H1 (cell line): ENCODE results near the gene USP10. TPM values are rescaled to one million over a fixed set of nuclear protein-coding genes. Genes with fewer than 3 reads are reported as not detected.
"Not testable (repeated sequence)": the region's sequence is repeated elsewhere in the genome, so short reads cannot be mapped to it uniquely, and the experiment has no call there.

Source experiments
- CTCF ChIA-PET: fragments of 300-600 bp; sonication (Branson Sonifier 250); formaldehyde crosslinking; loops from one replicate; lab custom pipeline; 2021; ENCODE audit not compliant: partially characterized antibody; lab: Charles Lee
- POLR2A ChIA-PET: fragments of 300-600 bp; sonication (Branson Sonifier 250); formaldehyde crosslinking; loops from one replicate; lab custom pipeline; 2021; ENCODE audit warnings: inconsistent platforms; ENCODE audit not compliant: partially characterized antibody; lab: Charles Lee
- DNase-seq, 2 experiments: peaks; one replicate each; pipeline versions ENCODE4 v3.0.0 to v3.0.0-alpha.2; 2010 to 2022; ENCODE audit warnings: low spot score in 2 of 2, low read depth in 1 of 2, mixed read lengths in 1 of 2
- FAIRE-seq: peaks from 2 replicates; lab custom pipeline; 2011; peaks lifted over from hg19 to GRCh38; lab: Jason Lieb, UNC
- H2AFZ ChIP-seq: 2 replicates; pipeline ENCODE4 v1.8.1; 2012; ENCODE audit warnings: low read length, inconsistent platforms
- H2AK5ac ChIP-seq: 2 replicates; pipeline ENCODE4 v1.6.1; 2013; ENCODE audit warnings: low read depth, low read length
- H2BK120ac ChIP-seq: replicated peaks from 2 replicates; pipeline ENCODE3; 2013; ENCODE audit warnings: low read depth, low read length, inconsistent platforms
- H2BK12ac ChIP-seq: 2 replicates; pipeline ENCODE4 v1.6.1; 2013; ENCODE audit warnings: low read depth, low read length
- H2BK15ac ChIP-seq: 2 replicates; pipeline ENCODE4 v1.6.1; 2013; ENCODE audit warnings: low read length
- H2BK20ac ChIP-seq: 2 replicates; pipeline ENCODE4 v1.6.1; 2013; ENCODE audit warnings: low read length
- H2BK5ac ChIP-seq: 2 replicates; pipeline ENCODE4 v1.6.1; 2013; ENCODE audit warnings: low read depth, low read length
- H3K14ac ChIP-seq: 2 replicates; pipeline ENCODE4 v1.6.1; 2013; ENCODE audit warnings: inconsistent platforms; ENCODE audit not compliant: insufficient read length
- H3K18ac ChIP-seq: 2 replicates; pipeline ENCODE4 v1.6.1; 2013; ENCODE audit warnings: low read length; ENCODE audit errors: extremely low read depth
- H3K23ac ChIP-seq: 2 replicates; pipeline ENCODE4 v1.6.1; 2013; ENCODE audit warnings: inconsistent platforms; ENCODE audit not compliant: insufficient read length
- H3K23me2 ChIP-seq: 2 replicates; pipeline ENCODE4 v1.6.1; 2013; ENCODE audit warnings: low read depth, low read length
- H3K27ac ChIP-seq: 2 replicates; pipeline ENCODE4 v1.6.1; 2011; ENCODE audit warnings: low read depth, low read length, inconsistent platforms
- H3K27me3 ChIP-seq, 4 experiments: replicated peaks in 1 of 4; 1 replicate in 1 of 4; 2 replicates in 3 of 4; pipeline versions ENCODE4 v1.6.1 to v1.8.1; 2011 to 2013; ENCODE audit warnings: low read length in 3 of 4, mild to moderate bottlenecking in 3 of 4, inconsistent platforms in 2 of 4, mixed read lengths in 2 of 4, moderate library complexity in 1 of 4; ENCODE audit not compliant: control insufficient read depth in 3 of 4, insufficient read depth in 3 of 4; ENCODE audit errors: extremely low read depth in 1 of 4
- H3K36me3 ChIP-seq, 4 experiments: 2 replicates each; pipeline versions ENCODE4 v1.6.1 to v1.8.1; 2011 to 2013; ENCODE audit warnings: mild to moderate bottlenecking in 4 of 4, low read length in 3 of 4, moderate library complexity in 2 of 4, control low read depth in 1 of 4, inconsistent platforms in 1 of 4; ENCODE audit not compliant: insufficient read depth in 4 of 4, control insufficient read depth in 2 of 4
- H3K4ac ChIP-seq: replicated peaks from 2 replicates; pipeline ENCODE3; 2013; ENCODE audit warnings: low read length, low read depth, mixed read lengths, inconsistent platforms; ENCODE audit not compliant: insufficient read length
- H3K4me1 ChIP-seq, 4 experiments: replicated peaks in 1 of 4; 1 replicate in 1 of 4; 2 replicates in 3 of 4; pipeline versions ENCODE4 v1.6.1 to v1.8.1; 2011 to 2013; ENCODE audit warnings: low read length in 3 of 4, inconsistent platforms in 2 of 4, mixed read lengths in 1 of 4; ENCODE audit not compliant: insufficient read depth in 4 of 4, control insufficient read depth in 3 of 4
- H3K4me2 ChIP-seq, 2 experiments: 2 replicates each; pipeline versions ENCODE4 v1.6.1 to v1.8.1; 2011 to 2013; ENCODE audit warnings: low read depth in 2 of 2, low read length in 2 of 2, control low read depth in 1 of 2, inconsistent platforms in 1 of 2, mild to moderate bottlenecking in 1 of 2; ENCODE audit not compliant: insufficient read depth in 1 of 2
- H3K4me3 ChIP-seq, 4 experiments: fragments of 200-600, 300-600 bp in 1 of 4; sonication (generic), shearing (Covaris generic), sonication (Bioruptor Twin) in 1 of 4; 2 replicates each; pipeline versions ENCODE4 v1.5.1 to v1.8.1; 2011 to 2016; ENCODE audit warnings: low read length in 4 of 4, low read depth in 3 of 4, control low read depth in 2 of 4, inconsistent platforms in 2 of 4, mild to moderate bottlenecking in 2 of 4, mixed read lengths in 1 of 4, moderate library complexity in 1 of 4; ENCODE audit not compliant: insufficient read depth in 2 of 4; ENCODE audit errors: extremely low read depth in 1 of 4
- H3K56ac ChIP-seq: replicated peaks from 2 replicates; pipeline ENCODE3; 2013; ENCODE audit warnings: low read depth, mild to moderate bottlenecking, mixed read lengths, low read length, inconsistent platforms; ENCODE audit not compliant: insufficient read length
- H3K79me1 ChIP-seq: 2 replicates; pipeline ENCODE4 v1.6.1; 2013; ENCODE audit warnings: low read depth, low read length, control low read depth
- H3K79me2 ChIP-seq, 2 experiments: 2 replicates each; pipeline versions ENCODE4 v1.6.1 to v1.8.1; 2012 to 2013; ENCODE audit warnings: low read length in 2 of 2, mild to moderate bottlenecking in 2 of 2, inconsistent platforms in 1 of 2; ENCODE audit not compliant: insufficient read depth in 2 of 2, control insufficient read depth in 1 of 2
- H3K9ac ChIP-seq, 4 experiments: replicated peaks in 1 of 4; 1 replicate in 1 of 4; 2 replicates in 3 of 4; pipeline versions ENCODE4 v1.6.1 to v1.8.1; 2011 to 2013; ENCODE audit warnings: low read depth in 3 of 4, low read length in 3 of 4, control low read depth in 2 of 4, mild to moderate bottlenecking in 2 of 4, moderate library complexity in 2 of 4, inconsistent platforms in 1 of 4; ENCODE audit errors: extremely low read depth in 1 of 4
- H3K9me3 ChIP-seq, 2 experiments: 2 replicates each; pipeline versions ENCODE4 v1.6.1 to v1.8.1; 2012 to 2013; ENCODE audit warnings: mild to moderate bottlenecking in 2 of 2, moderate library complexity in 2 of 2, control low read depth in 1 of 2, inconsistent platforms in 1 of 2, low read depth in 1 of 2, low read length in 1 of 2, mixed read lengths in 1 of 2; ENCODE audit not compliant: insufficient read depth in 2 of 2
- H4K20me1 ChIP-seq, 2 experiments: replicated peaks in 1 of 2; 2 replicates each; pipeline versions ENCODE3 to v1.8.1; 2011 to 2013; ENCODE audit warnings: inconsistent platforms in 2 of 2, low read length in 2 of 2, mild to moderate bottlenecking in 1 of 2; ENCODE audit not compliant: insufficient read depth in 2 of 2, control insufficient read depth in 1 of 2
- H4K5ac ChIP-seq: 2 replicates; pipeline ENCODE4 v1.6.1; 2013; ENCODE audit warnings: low read length, low read depth, mixed read lengths, inconsistent platforms; ENCODE audit not compliant: insufficient read length
- H4K8ac ChIP-seq: 2 replicates; pipeline ENCODE4 v1.8.0; 2013; ENCODE audit warnings: mild to moderate bottlenecking, moderate library complexity, low read length, inconsistent platforms; ENCODE audit not compliant: insufficient read depth; ENCODE audit errors: extremely low read depth
- H4K91ac ChIP-seq: replicated peaks from 2 replicates; pipeline ENCODE3; 2013; ENCODE audit warnings: low read length, mixed read lengths, inconsistent platforms; ENCODE audit not compliant: insufficient read length
- WGBS, 2 experiments: shearing (Covaris generic) in 1 of 2; methylation state at CpG; one replicate each; pipeline versions ENCODE4 v1.1.6 to v1.1.7; 2013 to 2015; ENCODE audit warnings: low lambda C conversion rate in 2 of 2, mixed read lengths in 2 of 2, inconsistent platforms in 1 of 2, low coverage in 1 of 2, missing lambda C conversion rate in 1 of 2; ENCODE audit not compliant: insufficient replicate concordance in 2 of 2, insufficient coverage in 1 of 2, insufficient read length in 1 of 2; ENCODE audit errors: extremely low coverage in 1 of 2, missing lambda C conversion rate in 1 of 2; 5-methylcytosine and 5-hydroxymethylcytosine counted together
- polyA plus RNA-seq, 7 experiments: library from polyadenylated mRNA; depleted of rRNA in 3 of 7; stranded (reverse) in 5 of 7; unstranded in 2 of 7; fragments of >200 nt in 5 of 7; fragments of 200-250 nt in 2 of 7; gene quantifications; 1 replicate in 5 of 7; 2 replicates in 1 of 7; 4 replicates in 1 of 7; pipeline versions ENCODE4 v1.2.1 to v1.2.3, GENCODE V29; 2011 to 2013; ENCODE audit warnings: missing spikeins in 2 of 7, mixed read lengths in 2 of 7
- total RNA-seq: library from RNA; stranded (reverse); fragmentation: NEBNext Ultra II Directional; extraction: Animal tissue kit (Norgen Biotek cat#: 25700); gene quantifications from 2 replicates; pipeline ENCODE4 v1.2.1, GENCODE V29; 2021

The USP10 gene
- total and polyA plus RNA-seq, 2 of the 8 experiments (the other 6 are each of a cell fraction or from before 2014, with no cell fraction given) = 171 to 195 TPM

DNA sequence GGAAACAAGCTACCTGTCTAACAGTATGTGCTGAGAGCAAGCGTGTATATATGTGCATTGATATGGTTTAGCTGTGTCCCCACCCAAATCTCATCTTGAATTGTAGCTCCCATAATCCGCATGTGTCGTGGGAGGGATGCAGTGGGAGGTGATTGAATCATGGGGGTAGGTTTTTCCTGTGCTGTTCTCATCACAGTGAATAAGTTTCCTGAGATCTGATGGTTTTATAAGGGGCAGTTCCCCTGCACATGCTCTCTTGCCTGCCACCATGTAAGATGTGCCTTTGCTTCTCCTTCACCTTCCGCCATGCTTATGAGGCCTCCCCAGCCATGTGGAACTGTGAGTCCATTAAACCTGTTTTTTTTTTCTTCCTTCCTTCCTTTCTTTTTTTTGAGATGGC is 11.6 kb upstream of the USP10 start:
- H3K79me2 ChIP-seq, H4K8ac ChIP-seq, H3K14ac ChIP-seq, H3K27ac ChIP-seq, H2AK5ac ChIP-seq, H3K4ac ChIP-seq, H3K27me3 ChIP-seq, H2BK15ac ChIP-seq, H3K4me2 ChIP-seq, H3K4me3 ChIP-seq, H4K20me1 ChIP-seq, H2BK5ac ChIP-seq, H3K23ac ChIP-seq, H3K18ac ChIP-seq, H2BK120ac ChIP-seq, DNase-seq, H2BK20ac ChIP-seq, H3K79me1 ChIP-seq, H2BK12ac ChIP-seq, H2AFZ ChIP-seq, FAIRE-seq, H4K5ac ChIP-seq, H3K36me3 ChIP-seq, H4K91ac ChIP-seq, H3K9ac ChIP-seq, H3K56ac ChIP-seq, H3K23me2 ChIP-seq, H3K9me3 ChIP-seq: not testable (repeated sequence)
- 99% methylated on average over 4 of the region's 4 CpGs; no CpG with 5 or more reads in 1 of the 2 experiments for WGBS, 2 experiments
- peaks cover 0 to 12% (median 6%) of the 10 kb centered on the region in 4 experiments; a peak in 5 of 7 replicates for H3K4me1 ChIP-seq
- ChIA-PET POLR2A (interaction anchor here (1.0 to 1.2 kb wide), 3 partner anchors 10 to 80 kb away, joined by 3 to 5 read pairs (median 5); no protein-coding TSS in a partner anchor), CTCF (interaction anchor here (0.6 to 2.5 kb wide), 5 partner anchors 15 to 276 kb away, joined by 3 to 11 read pairs (median 5); no protein-coding TSS in a partner anchor)
